Measurements from ENCODE around the gene ADIPOR2.

ADIPOR2 gene

GRCh38 chr12:1777798-1778197 is 86.9 kb downstream of the ADIPOR2 start:
- DNase-seq, result no peak

- DNase-seq, result no peak
These were observed 88.0 kb downstream of the ADIPOR2 start for GRCh38 chr12:1778911-1779310.

GRCh38 chr12:1779783-1780182 is 88.9 kb downstream of the ADIPOR2 start:
- no peak for DNase-seq

- no peak for DNase-seq
These were observed 90.9 kb downstream of the ADIPOR2 start for GRCh38 chr12:1781772-1782171.

- no peak for DNase-seq
These were observed 91.3 kb downstream of the ADIPOR2 start for GRCh38 chr12:1782215-1782614.

GRCh38 chr12:1787714-1788113 is 96.8 kb downstream of the ADIPOR2 start:
- no peak for DNase-seq

GRCh38 chr12:1790444-1790843 is 99.6 kb downstream of the ADIPOR2 start:
- DNase-seq, result no peak

- peak; percentile 56 for DNase-seq
These were observed 100.4 kb downstream of the ADIPOR2 start for GRCh38 chr12:1791104-1791841.

- DNase-seq, result no peak
These were observed 101.5 kb downstream of the ADIPOR2 start for GRCh38 chr12:1792406-1792805.

GRCh38 chr12:1793426-1794210 is 102.7 kb downstream of the ADIPOR2 start:
- DNase-seq, result no peak

GRCh38 chr12:1794440-1795090 is 103.7 kb downstream of the ADIPOR2 start:
- DNase-seq, result no peak

- no peak for DNase-seq
These were observed 104.4 kb downstream of the ADIPOR2 start for GRCh38 chr12:1795221-1795784.

- DNase-seq, result peak; percentile 46
These were observed 105.1 kb downstream of the ADIPOR2 start for GRCh38 chr12:1795785-1796514.

- no peak for DNase-seq
These were observed 105.7 kb downstream of the ADIPOR2 start for GRCh38 chr12:1796515-1797010.

GRCh38 chr12:1797011-1797901 is 106.4 kb downstream of the ADIPOR2 start:
- DNase-seq, result no peak

- no peak for DNase-seq
These were observed 107.2 kb downstream of the ADIPOR2 start for GRCh38 chr12:1797991-1798640.

GRCh38 chr12:1798641-1799020 is 107.8 kb downstream of the ADIPOR2 start:
- DNase-seq, result no peak

GRCh38 chr12:1799051-1799881 is 108.4 kb downstream of the ADIPOR2 start:
- DNase-seq, result no peak

GRCh38 chr12:1799882-1800400 is 109.1 kb downstream of the ADIPOR2 start:
- no peak for DNase-seq
